HEK293T (cell line): ENCODE data around the gene GCLM.
"Not testable (repeated sequence)": the region's sequence is repeated elsewhere in the genome, so short reads cannot be mapped to it uniquely, and the experiment has no call there.

Experiments used
- CTCF ChIA-PET: fragments of 350-600 bp; formaldehyde crosslinking; extraction: SDS; loops from one replicate; lab custom pipeline; 2021; ENCODE audit warnings: antibody characterized with exemption, inconsistent platforms; lab: Yijun Ruan, JAX
- POLR2A ChIA-PET: fragments of 350-600 bp; formaldehyde crosslinking; extraction: SDS; loops from one replicate; lab custom pipeline; 2020; ENCODE audit warnings: antibody characterized with exemption, inconsistent platforms; lab: Yijun Ruan, JAX
- DNase-seq: peaks from one replicate; pipeline ENCODE4 v3.0.0; 2012; ENCODE audit warnings: mixed read lengths; ENCODE audit errors: extremely low spot score
- ARNT ChIP-seq: fragments of 450-650 bp; IDR thresholded peaks from 2 replicates; pipeline ENCODE4 v1.6.1; 2017; ENCODE audit warnings: mild to moderate bottlenecking
- BHLHE40 ChIP-seq: fragments of 450-650 bp; IDR thresholded peaks from 2 replicates; pipeline ENCODE4 v1.6.1; 2016; ENCODE audit warnings: mild to moderate bottlenecking, moderate library complexity, borderline replicate concordance
- CTBP1 ChIP-seq: fragments of 450-650 bp; IDR thresholded peaks from 2 replicates; pipeline ENCODE4 v1.6.1; 2016; ENCODE audit warnings: borderline replicate concordance
- ELF4 ChIP-seq: fragments of 450-650 bp; IDR thresholded peaks from 2 replicates; pipeline ENCODE4 v1.6.1; 2017; ENCODE audit warnings: antibody characterized with exemption
- FOXA1 ChIP-seq: fragments of 450-650 bp; IDR thresholded peaks from 2 replicates; pipeline ENCODE4 v1.6.1; 2016; ENCODE audit warnings: mild to moderate bottlenecking
- FOXK2 ChIP-seq: fragments of 450-650 bp; IDR thresholded peaks from 2 replicates; pipeline ENCODE4 v1.6.1; 2016; ENCODE audit warnings: mild to moderate bottlenecking
- FOXM1 ChIP-seq: fragments of 450-650 bp; IDR thresholded peaks from 2 replicates; pipeline ENCODE4 v1.6.1; 2017; ENCODE audit warnings: mild to moderate bottlenecking, borderline replicate concordance
- HDGF ChIP-seq: fragments of 450-650 bp; IDR thresholded peaks from 2 replicates; pipeline ENCODE4 v1.6.1; 2017; ENCODE audit warnings: antibody characterized with exemption, borderline replicate concordance
- L3MBTL2 ChIP-seq: fragments of 450-650 bp; conservative IDR thresholded peaks from 2 replicates; pipeline ENCODE4 v1.6.1; 2016; ENCODE audit warnings: mild to moderate bottlenecking
- LEF1 ChIP-seq: fragments of 450-650 bp; IDR thresholded peaks from 2 replicates; pipeline ENCODE4 v1.6.1; 2017; ENCODE audit warnings: mild to moderate bottlenecking, borderline replicate concordance
- NFRKB ChIP-seq: fragments of 450-650 bp; IDR thresholded peaks from 2 replicates; pipeline ENCODE4 v1.6.1; 2016; ENCODE audit warnings: mild to moderate bottlenecking, moderate library complexity
- PKNOX1 ChIP-seq: fragments of 450-650 bp; IDR thresholded peaks from 2 replicates; pipeline ENCODE4 v1.6.1; 2016
- SP1 ChIP-seq: fragments of 450-650 bp; IDR thresholded peaks from 2 replicates; pipeline ENCODE4 v1.6.1; 2017
- SUZ12 ChIP-seq: fragments of 450-650 bp; IDR thresholded peaks from 2 replicates; pipeline ENCODE4 v1.6.1; 2016; ENCODE audit warnings: mild to moderate bottlenecking
- TARDBP ChIP-seq: fragments of 450-650 bp; IDR thresholded peaks from 2 replicates; pipeline ENCODE4 v1.6.1; 2016
- ZNF384 ChIP-seq: fragments of 450-650 bp; IDR thresholded peaks from 2 replicates; pipeline ENCODE4 v1.6.1; 2016

GCLM gene

GRCh38 chr1:93909146-93910050 is at the start of gene GCLM:
TSS of gene GCLM (minus strand) at chr1:93909430. CDS start at chr1:93909163, 267 bp downstream.
- POLR2A ChIA-PET = interaction anchor here (2.7 kb wide), 1 partner anchor 30 kb away, joined by 16 read pairs; the partner anchor contains the start of gene DNTTIP2
- CTCF ChIA-PET = interaction anchor here (0.6 to 1.3 kb wide), 5 partner anchors 12 to 130 kb away, joined by 3 to 11 read pairs (median 3); no protein-coding TSS in a partner anchor
- DNase-seq = peak; percentile 97
- TF ChIP-seq PKNOX1 (no peak), FOXM1 (peak; percentile 81), HDGF (no peak), CTBP1 (no peak; the same call in 1 of the 2 replicates), SUZ12 (no peak), BHLHE40 (no peak), FOXA1 (no peak), ARNT (peak; percentile 86)

GRCh38 chr1:93958726-93959100 is 49.5 kb upstream of the GCLM start:
- no peak for DNase-seq
- TF ChIP-seq CTBP1 (no peak), HDGF (no peak), FOXA1 (no peak), FOXK2 (no peak), L3MBTL2 (no peak), NFRKB (no peak), FOXM1 (no peak), ZNF384 (no peak), BHLHE40 (no peak), ARNT (no peak), SP1 (no peak), PKNOX1 (no peak), TARDBP (no peak), SUZ12 (no peak), LEF1 (no peak), ELF4 (no peak)
- POLR2A ChIA-PET = no interaction called here
- CTCF ChIA-PET = no interaction called here

GRCh38 chr1:93958032-93958725 is 48.9 kb upstream of the GCLM start:
- DNase-seq = no peak
- ChIA-PET CTCF (no interaction called here), POLR2A (no interaction called here)
- TF ChIP-seq FOXM1 (no peak), BHLHE40 (no peak), LEF1 (no peak), FOXK2 (no peak), PKNOX1 (no peak), HDGF (no peak), ARNT (no peak), SUZ12 (no peak), TARDBP (no peak), NFRKB (no peak), L3MBTL2 (no peak), FOXA1 (no peak), ELF4 (no peak), SP1 (no peak), ZNF384 (no peak), CTBP1 (no peak)

- CTCF ChIA-PET = interaction anchor here (0.6 kb wide), 1 partner anchor 471 kb away, joined by 3 read pairs; no protein-coding TSS in a partner anchor
- TF ChIP-seq CTBP1 (no peak), ELF4 (no peak), SP1 (no peak)
- no peak for DNase-seq
- POLR2A ChIA-PET = no interaction called here
Measured at GRCh38 chr1:93955765-93956164, 46.5 kb upstream of the GCLM start.

- CTCF ChIA-PET, POLR2A ChIA-PET, DNase-seq: not testable (repeated sequence)
Measured at GRCh38 chr1:93947002-93947686, 37.9 kb upstream of the GCLM start.
